ENCODE data around the gene UTP4. TPM values are rescaled to one million over a fixed set of nuclear protein-coding genes. Genes with fewer than 3 reads are reported as not detected.

Gene UTP4
- total and polyA plus RNA-seq, 2 of the 8 experiments (the other 6 are each of a cell fraction or from before 2014, with no cell fraction given) = 101 to 118 TPM

DNA sequence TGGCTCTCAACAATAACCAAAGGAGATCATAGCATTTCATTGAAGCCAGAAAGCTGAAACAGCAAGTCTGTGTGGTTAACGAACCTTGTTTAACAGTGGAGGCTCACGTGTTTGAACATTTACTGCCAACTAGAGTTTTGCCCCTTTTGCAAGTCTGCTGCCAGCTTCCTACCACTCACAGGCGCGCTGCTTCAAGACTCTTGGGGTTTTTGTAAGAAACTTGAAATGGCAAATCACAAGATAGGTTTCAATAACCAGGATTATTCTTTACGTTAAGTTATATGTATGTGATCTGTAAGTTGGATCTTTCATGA lies 55.7 kb downstream of the UTP4 start:
- Histone ChIP-seq H3K36me3 (ENCODE audit: control insufficient read depth in 2 of 4, insufficient read depth in 4 of 4, low read length in 3 of 4) (no peaks in the 10 kb centered on the region), H3K9ac (replicated peaks in 1 of 4; ENCODE audit: extremely low read depth in 1 of 4, low read depth in 3 of 4, low read length in 3 of 4) (peak overlapping the region; percentile 66 to 84 (median 75); a peak in 6 of 7 replicates), H3K18ac (ENCODE audit: extremely low read depth, low read length) (no peak overlapping the region), H3K27ac (ENCODE audit: low read depth, low read length) (no peak overlapping the region), H3K79me2 (ENCODE audit: control insufficient read depth in 1 of 2, insufficient read depth in 2 of 2, low read length in 2 of 2) (peaks cover 0 to 44% of the 10 kb centered on the region in 2 experiments; a peak in 2 of 4 replicates), H3K56ac (replicated peaks; ENCODE audit: insufficient read length, low read depth, low read length) (no peak overlapping the region), H2BK120ac (replicated peaks; ENCODE audit: low read depth, low read length) (no peak overlapping the region), H3K23me2 (ENCODE audit: low read depth, low read length) (peaks cover 6% of the 10 kb centered on the region), H3K4ac (replicated peaks; ENCODE audit: insufficient read length, low read depth, low read length) (no peak overlapping the region), H3K4me2 (ENCODE audit: insufficient read depth in 1 of 2, low read depth in 2 of 2, low read length in 2 of 2) (peak overlapping the region; percentile 87 to 93), H2BK12ac (ENCODE audit: low read depth, low read length) (no peak overlapping the region), H4K91ac (replicated peaks; ENCODE audit: insufficient read length, low read length) (no peak overlapping the region), H3K4me3 (ENCODE audit: extremely low read depth in 1 of 4, insufficient read depth in 2 of 4, low read depth in 3 of 4, low read length in 4 of 4) (peak overlapping the region; percentile 85 to 96 (median 91)), H4K20me1 (replicated peaks in 1 of 2; ENCODE audit: control insufficient read depth in 1 of 2, insufficient read depth in 2 of 2, low read length in 2 of 2) (no peaks in the 10 kb centered on the region), H3K4me1 (replicated peaks in 1 of 4; ENCODE audit: control insufficient read depth in 3 of 4, insufficient read depth in 4 of 4, low read length in 3 of 4) (peaks cover 2 to 7% (median 5%) of the 10 kb centered on the region in 4 experiments; a peak in 4 of 7 replicates), H3K27me3 (replicated peaks in 1 of 4; ENCODE audit: control insufficient read depth in 3 of 4, extremely low read depth in 1 of 4, insufficient read depth in 3 of 4, low read length in 3 of 4) (no peaks in the 10 kb centered on the region), H3K14ac (ENCODE audit: insufficient read length) (no peak overlapping the region), H3K23ac (ENCODE audit: insufficient read length) (no peak overlapping the region), H3K79me1 (ENCODE audit: low read depth, low read length) (no peaks in the 10 kb centered on the region), H3K9me3 (ENCODE audit: insufficient read depth in 2 of 2, low read depth in 1 of 2, low read length in 1 of 2) (no peaks in the 10 kb centered on the region), H4K5ac (ENCODE audit: insufficient read length, low read depth, low read length) (no peak overlapping the region), H2BK20ac (ENCODE audit: low read length) (no peak overlapping the region), H2AFZ (ENCODE audit: low read length) (no peak overlapping the region), H2AK5ac (ENCODE audit: low read depth, low read length) (no peak overlapping the region), H2BK5ac (ENCODE audit: low read depth, low read length) (no peak overlapping the region), H2BK15ac (ENCODE audit: low read length) (no peak overlapping the region), H4K8ac (ENCODE audit: extremely low read depth, insufficient read depth, low read length) (no peak overlapping the region)
- POLR2A ChIA-PET (ENCODE audit: partially characterized antibody) = interaction anchor here (0.7 to 2.5 kb wide), 10 partner anchors 9 to 724 kb away, joined by 3 to 12 read pairs (median 4); partner anchors contain the start of gene PDF
- CTCF ChIA-PET (ENCODE audit: partially characterized antibody) = interaction anchor here (1.0 to 2.0 kb wide), 5 partner anchors 36 to 98 kb away, joined by 3 to 5 read pairs (median 4); no protein-coding TSS in a partner anchor
- DNase-seq (ENCODE audit: low read depth in 1 of 2, low spot score in 2 of 2) = no peak
- 15% methylated on average over 5 of the region's 5 CpGs; no CpG with 5 or more reads in 1 of the 2 experiments for WGBS, 2 experiments (ENCODE audit: extremely low coverage in 1 of 2, insufficient coverage in 1 of 2, insufficient read length in 1 of 2, insufficient replicate concordance in 2 of 2, low coverage in 1 of 2, low lambda C conversion rate in 2 of 2, missing lambda C conversion rate in 1 of 2)
- FAIRE-seq = no peak
- no peak for TF ChIP-seq SRF (IDR thresholded peaks at IDR 0.05; ENCODE audit: low read depth, low read length)
- no peak for TF ChIP-seq POU5F1 (IDR thresholded peaks at IDR 0.05; ENCODE audit: low read depth, low read length)
- TF ChIP-seq NRF1 (IDR thresholded peaks at IDR 0.05; ENCODE audit: low read depth, low read length) = no peak
- TF ChIP-seq EZH2 (IDR thresholded peaks at IDR 0.05; ENCODE audit: low read depth, low read length, severe bottlenecking) = no peak
- no peak for TF ChIP-seq MAX (IDR thresholded peaks at IDR 0.05)
- TF ChIP-seq POLR2AphosphoS5 (IDR thresholded peaks at IDR 0.05; ENCODE audit: low read depth, low read length) = no peak
- no peak for TF ChIP-seq PHF8 (conservative IDR thresholded peaks at IDR 0.05; ENCODE audit: low read depth, low read length)

Measured in H1 (cell line).